Endothelial cell of umbilical vein (primary cell): ENCODE data around the gene NXN. TPM values are rescaled to one million over a fixed set of nuclear protein-coding genes. Genes with fewer than 3 reads are reported as not detected.
A peak's percentile ranks its signal among the peaks of the same experiment; 100 is the strongest.

Source experiments
- BruUV-seq: library from RNA; stranded (reverse); fragments of 400-500 nt; replicated peaks from 2 replicates; lab custom pipeline; 2021; lab: Mats Ljungman, UMichigan
- CTCF ChIA-PET: fragments of 300-600, 350-600 bp; sonication (Branson Sonifier 250); formaldehyde crosslinking; loops from one replicate; lab custom pipeline; 2021; ENCODE audit warnings: antibody characterized with exemption, inconsistent platforms; lab: Charles Lee
- POLR2A ChIA-PET: fragments of 300-600, 350-600 bp; sonication (Branson Sonifier 250); formaldehyde crosslinking; loops from one replicate; lab custom pipeline; 2021; ENCODE audit warnings: antibody characterized with exemption, inconsistent platforms; lab: Charles Lee
- DNase-seq: peaks from one replicate; pipeline ENCODE4 v3.0.0-alpha.2; 2011; ENCODE audit warnings: low read depth, low spot score
- FAIRE-seq: peaks from 2 replicates; lab custom pipeline; 2011; peaks lifted over from hg19 to GRCh38; lab: Jason Lieb, UNC
- H2AFZ ChIP-seq: 2 replicates; pipeline ENCODE4 v1.6.0; 2012; ENCODE audit warnings: low read depth, low read length, control low read depth, inconsistent platforms
- H3K27ac ChIP-seq: 2 replicates; pipeline ENCODE4 v1.5.1; 2011; ENCODE audit warnings: low read depth, mild to moderate bottlenecking, control low read depth, low read length, moderate library complexity; ENCODE audit not compliant: insufficient read depth
- H3K27me3 ChIP-seq, 2 experiments: 2 replicates each; pipeline versions ENCODE4 v1.6.0 to v1.6.1; 2011; ENCODE audit warnings: low read length in 2 of 2, mixed read lengths in 1 of 2; ENCODE audit not compliant: control insufficient read depth in 2 of 2, insufficient read depth in 2 of 2
- H3K36me3 ChIP-seq, 2 experiments: 2 replicates in 1 of 2; 3 replicates in 1 of 2; pipeline ENCODE4 v1.5.1; 2011; ENCODE audit warnings: low read length in 2 of 2, mild to moderate bottlenecking in 1 of 2, moderate library complexity in 1 of 2; ENCODE audit not compliant: control insufficient read depth in 2 of 2, insufficient read depth in 2 of 2; ENCODE audit errors: extremely low read depth in 1 of 2
- H3K4me1 ChIP-seq: 3 replicates; pipeline ENCODE4 v1.5.1; 2011; ENCODE audit warnings: mild to moderate bottlenecking, low read length; ENCODE audit not compliant: control insufficient read depth, insufficient read depth; ENCODE audit errors: extremely low read depth
- H3K4me2 ChIP-seq: 2 replicates; pipeline ENCODE4 v1.6.1; 2011; ENCODE audit warnings: low read length, control low read depth, mixed read lengths; ENCODE audit not compliant: insufficient read depth
- H3K4me3 ChIP-seq, 3 experiments: fragments of 200-600 bp in 1 of 3; sonication (generic), shearing (Covaris generic) in 1 of 3; replicated peaks in 1 of 3; 2 replicates each; pipeline ENCODE4 v1.5.1; 2011 to 2016; ENCODE audit warnings: control low read depth in 3 of 3, low read length in 3 of 3, mild to moderate bottlenecking in 2 of 3, inconsistent platforms in 1 of 3, low read depth in 1 of 3, moderate library complexity in 1 of 3; ENCODE audit not compliant: insufficient read depth in 1 of 3
- H3K79me2 ChIP-seq: 2 replicates; pipeline ENCODE4 v1.6.0; 2012; ENCODE audit warnings: low read length, inconsistent platforms; ENCODE audit not compliant: control insufficient read depth, insufficient read depth
- H3K9ac ChIP-seq: replicated peaks from 2 replicates; pipeline ENCODE3; 2011; ENCODE audit warnings: low read length, control low read depth; ENCODE audit not compliant: insufficient read depth; ENCODE audit errors: extremely low read depth
- H3K9me1 ChIP-seq: replicated peaks from 3 replicates; pipeline ENCODE4 v1.6.0; 2011; ENCODE audit warnings: mild to moderate bottlenecking, low read length; ENCODE audit not compliant: control insufficient read depth, insufficient read depth; ENCODE audit errors: extremely low read depth
- H3K9me3 ChIP-seq: replicated peaks from 2 replicates; pipeline ENCODE4 v1.5.1; 2012; ENCODE audit warnings: low read length, inconsistent platforms; ENCODE audit not compliant: control insufficient read depth, insufficient read depth
- H4K20me1 ChIP-seq: replicated peaks from 2 replicates; pipeline ENCODE3; 2011; ENCODE audit warnings: mild to moderate bottlenecking, low read length; ENCODE audit not compliant: control insufficient read depth, insufficient read depth; ENCODE audit errors: extremely low read depth
- CTCF ChIP-seq, 2 donors: IDR thresholded peaks; 1 replicate in 1 of 2; 2 replicates in 1 of 2; pipeline ENCODE4 v1.5.1; 2011; ENCODE audit warnings: low read length in 2 of 2, mild to moderate bottlenecking in 2 of 2, moderate library complexity in 2 of 2, control low read depth in 1 of 2, inconsistent platforms in 1 of 2, low read depth in 1 of 2; ENCODE audit not compliant: insufficient read depth in 1 of 2; ENCODE audit errors: extremely low read depth in 1 of 2
- EZH2 ChIP-seq: IDR thresholded peaks from 2 replicates; pipeline ENCODE4 v1.6.1; 2012; ENCODE audit warnings: borderline replicate concordance, low read depth, mild to moderate bottlenecking, moderate library complexity, low read length, inconsistent platforms; ENCODE audit not compliant: severe bottlenecking
- FOS ChIP-seq: IDR thresholded peaks from 2 replicates; pipeline ENCODE4 v1.6.1; 2011; ENCODE audit warnings: mild to moderate bottlenecking, low read length, moderate library complexity, borderline replicate concordance; ENCODE audit not compliant: insufficient read depth
- GATA2 ChIP-seq: IDR thresholded peaks from 2 replicates; pipeline ENCODE4 v1.7.0; 2011; ENCODE audit warnings: low read depth, mild to moderate bottlenecking, moderate library complexity, mixed read lengths, low read length; ENCODE audit not compliant: insufficient read length, insufficient read depth
- JUN ChIP-seq: IDR thresholded peaks from 2 replicates; pipeline ENCODE4 v1.6.1; 2011; ENCODE audit warnings: borderline replicate concordance, low read depth; ENCODE audit not compliant: insufficient read length, insufficient read depth
- MAX ChIP-seq: IDR thresholded peaks from 2 replicates; pipeline ENCODE4 v1.6.1; 2011; ENCODE audit not compliant: insufficient read depth, insufficient read length
- MYC ChIP-seq: IDR thresholded peaks from one replicate; pipeline ENCODE4 v1.6.1; 2011; ENCODE audit warnings: mild to moderate bottlenecking, low read depth, low read length
- POLR2A ChIP-seq: IDR thresholded peaks from 2 replicates; pipeline ENCODE4 v1.6.1; 2012; ENCODE audit warnings: low read depth, mild to moderate bottlenecking, control low read depth, low read length
- POLR2AphosphoS5 ChIP-seq: IDR thresholded peaks from 2 replicates; pipeline ENCODE4 v1.6.1; 2012; ENCODE audit warnings: low read depth, mild to moderate bottlenecking, control low read depth, low read length, moderate library complexity; ENCODE audit not compliant: insufficient read depth
- dilution Hi-C: fragments of 300-500 bp; cut with MboI; formaldehyde crosslinking; loops from one replicate; pipeline ENCODE4 v1.15.0; 2019; ENCODE audit warnings: low sequenced_read_pairs; ENCODE audit not compliant: extremely low pct_ligation_motif_present
- intact Hi-C: fragments of 100-400 bp; cut with micrococcal nuclease; formaldehyde crosslinking; loops from one replicate; pipeline ENCODE4 v1.10.0; 2022
- polyA plus RNA-seq, 4 experiments: library from polyadenylated mRNA; depleted of rRNA in 3 of 4; stranded (reverse) in 3 of 4; unstranded in 1 of 4; fragments of >200 nt; gene quantifications; 2 replicates each; pipeline versions ENCODE4 v1.2.1 to v1.2.3, GENCODE V29; 2011 to 2012; ENCODE audit warnings: missing spikeins in 1 of 4
- total RNA-seq: library from RNA; stranded (reverse); gene quantifications from 2 replicates; pipeline ENCODE4 v1.2.3, GENCODE V29; 2021

NXN gene
- total and polyA plus RNA-seq, 2 donors (not counting 3 experiments of a cell fraction or from before 2014, with no cell fraction given), result 69.5 to 77.3 TPM

GRCh38 chr17:846901-847843, 132.4 kb downstream of the NXN start:
- TF ChIP-seq FOS (no peak), POLR2A (no peak), JUN (no peak), MYC (no peak), MAX (no peak), EZH2 (no peak), POLR2AphosphoS5 (no peak), CTCF (IDR thresholded peaks at IDR 0.05; ENCODE audit: extremely low read depth in 1 of 2, insufficient read depth in 1 of 2, low read depth in 1 of 2, low read length in 2 of 2) (no peak), GATA2 (no peak)
- Histone ChIP-seq H3K27me3 (peaks cover 0 to 3% of the 10 kb centered on the region in 2 experiments), H3K4me2 (peak overlapping the region; percentile 90), H3K79me2 (no peaks in the 10 kb centered on the region), H2AFZ (peak overlapping the region; percentile 73), H3K4me3 (peak overlapping the region; percentile 25 to 68 (median 36)), H4K20me1 (no peaks in the 10 kb centered on the region), H3K4me1 (peaks cover 26% of the 10 kb centered on the region), H3K9me1 (no peaks in the 10 kb centered on the region), H3K9ac (peak overlapping the region; percentile 38), H3K9me3 (no peaks in the 10 kb centered on the region), H3K36me3 (peaks cover 0 to 5% of the 10 kb centered on the region in 2 experiments), H3K27ac (peak overlapping the region; percentile 32)
- POLR2A ChIA-PET, result no interaction called here
- BruUV-seq, result no TSS peak
- dilution Hi-C loops, result no loop called here
- intact Hi-C loops, result loop anchor here (1.0 kb wide), 1 partner anchor 12 kb away; no protein-coding TSS in a partner anchor
- CTCF ChIA-PET, result interaction anchor here (0.7 to 2.7 kb wide), 10 partner anchors 12 to 209 kb away, joined by 3 to 19 read pairs (median 4); partner anchors contain the start of genes NXN and TIMM22
- DNase-seq (peak; percentile 79), FAIRE-seq (peak; percentile 90)
